SU-DHL-6 (cell line): ENCODE measurements around the gene MYBPC3.

Experiments used
- H2AFZ ChIP-seq: fragments of 200-600 bp; sonication (generic); 2 replicates; pipeline ENCODE4 v1.6.1; 2014; ENCODE audit warnings: low read depth, mild to moderate bottlenecking, moderate library complexity, mixed read lengths, antibody characterized with exemption, low read length; ENCODE audit not compliant: severe bottlenecking
- H3F3A ChIP-seq: fragments of 200-600 bp; shearing (Covaris generic); 2 replicates; pipeline ENCODE4 v1.6.0; 2016; ENCODE audit warnings: antibody characterized with exemption, mild to moderate bottlenecking; ENCODE audit not compliant: insufficient read depth
- H3K27ac ChIP-seq: fragments of 200-600 bp; sonication (generic); 2 replicates; pipeline ENCODE4 v1.5.1; 2016; ENCODE audit warnings: low read depth, mild to moderate bottlenecking, low read length, moderate library complexity, mixed read lengths
- H3K27me3 ChIP-seq: fragments of 200-600 bp; sonication (generic), shearing (Covaris generic); 2 replicates; pipeline ENCODE4 v1.6.0; 2014; ENCODE audit warnings: mild to moderate bottlenecking, low read length
- H3K36me3 ChIP-seq: fragments of 200-600 bp; sonication (generic); 2 replicates; pipeline ENCODE4 v1.6.1; 2014; ENCODE audit warnings: mild to moderate bottlenecking, low read length, mixed read lengths
- H3K4me2 ChIP-seq: fragments of 300-600, 200-600 bp; shearing (Covaris generic), sonication (generic); 2 replicates; pipeline ENCODE4 v1.6.0; 2014; ENCODE audit warnings: low read length, low read depth, mild to moderate bottlenecking; ENCODE audit not compliant: poor library complexity, severe bottlenecking
- H3K4me3 ChIP-seq: fragments of 200-600 bp; sonication (generic); 2 replicates; pipeline ENCODE4 v1.5.1; 2014; ENCODE audit warnings: antibody characterized with exemption, low read length, mild to moderate bottlenecking, mixed read lengths; ENCODE audit not compliant: insufficient read depth, poor library complexity, severe bottlenecking
- H3K79me2 ChIP-seq: fragments of 200-600 bp; sonication (generic); 2 replicates; pipeline ENCODE4 v1.6.1; 2014; ENCODE audit warnings: mild to moderate bottlenecking, low read length, moderate library complexity; ENCODE audit not compliant: insufficient read depth
- H3K9ac ChIP-seq: fragments of 200-600 bp; sonication (generic); 2 replicates; pipeline ENCODE4 v1.7.0; 2014; ENCODE audit warnings: mild to moderate bottlenecking, low read length
- H3K9me2 ChIP-seq: fragments of 200-600 bp; sonication (generic); replicated peaks from 2 replicates; pipeline ENCODE4 v1.6.1; 2014; ENCODE audit warnings: low read length; ENCODE audit not compliant: insufficient read depth
- H3K9me3 ChIP-seq: fragments of 200-600 bp; sonication (generic); 2 replicates; pipeline ENCODE4 v1.6.1; 2014; ENCODE audit warnings: low read length, mixed read lengths; ENCODE audit not compliant: insufficient read depth
- H4K20me1 ChIP-seq: fragments of 200-600 bp; sonication (generic); 2 replicates; pipeline ENCODE4 v1.6.1; 2014; ENCODE audit warnings: low read depth, mild to moderate bottlenecking, antibody characterized with exemption, low read length, moderate library complexity, mixed read lengths
- EZH2phosphoT487 ChIP-seq: fragments of 200-600 bp; sonication (generic), shearing (Covaris generic); conservative IDR thresholded peaks from 2 replicates; pipeline ENCODE4 v1.6.1; 2018; ENCODE audit warnings: mild to moderate bottlenecking, antibody characterized with exemption, low read length, moderate library complexity, mixed read lengths
- TF ChIP-seq, protein P1 (sequence below): fragments of 200-600 bp; sonication (generic); IDR thresholded peaks from one replicate; pipeline ENCODE4 v1.5.1; 2017; ENCODE audit warnings: antibody characterized with exemption, mild to moderate bottlenecking, low read length, moderate library complexity; ENCODE audit not compliant: insufficient read depth, poor library complexity, severe bottlenecking

MYBPC3 gene

DNA sequence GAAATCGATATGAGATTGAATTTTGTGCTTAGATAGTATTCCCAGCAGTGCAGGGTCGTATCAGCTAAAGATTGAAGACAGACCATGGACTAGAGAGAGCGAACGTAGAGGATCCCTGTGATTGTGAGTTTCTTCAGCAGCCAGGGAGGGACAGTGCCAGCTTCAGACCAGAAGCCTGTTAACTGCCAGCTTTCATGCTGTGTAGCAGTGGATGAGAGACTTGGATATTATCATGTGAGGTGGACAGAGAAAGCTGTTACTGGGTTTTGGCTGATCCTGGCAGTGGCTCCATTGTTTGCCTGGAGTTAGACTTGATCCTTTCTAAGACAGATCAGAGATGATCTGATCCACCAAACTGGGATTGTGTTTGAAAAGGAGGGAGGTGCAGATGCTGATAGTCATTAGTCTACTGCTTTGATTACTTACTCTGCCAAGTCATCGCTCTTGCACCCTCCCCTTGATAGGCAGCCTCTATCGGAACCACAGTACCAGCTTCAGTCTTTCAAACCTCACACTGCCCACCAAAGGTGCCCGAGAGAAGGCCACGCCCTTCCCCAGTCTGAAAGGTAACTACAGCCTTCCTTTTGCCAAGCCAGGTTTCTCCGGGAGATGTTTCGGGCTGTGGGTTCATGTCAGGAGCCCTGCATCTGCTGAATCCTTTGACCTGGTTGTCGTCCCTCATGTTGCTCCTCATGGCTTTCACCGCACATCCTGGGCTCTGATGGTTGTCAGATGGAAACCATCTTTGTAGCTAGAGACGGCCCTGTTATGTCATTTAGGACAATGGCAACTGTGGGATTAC, 66.3 kb downstream of the MYBPC3 start:
- no peak overlapping the region for H3K4me3 ChIP-seq
- no peaks in the 10 kb centered on the region for H3K9me3 ChIP-seq
- peaks cover 4% of the 10 kb centered on the region; the same call in 1 of the 2 replicates for H3K36me3 ChIP-seq
- no peaks in the 10 kb centered on the region for H3K27me3 ChIP-seq
- H3K79me2 ChIP-seq, result no peaks in the 10 kb centered on the region
- H4K20me1 ChIP-seq, result no peaks in the 10 kb centered on the region
- no peaks in the 10 kb centered on the region for H3K9me2 ChIP-seq
- H3K27ac ChIP-seq, result no peak overlapping the region
- TF ChIP-seq, protein P1, sequence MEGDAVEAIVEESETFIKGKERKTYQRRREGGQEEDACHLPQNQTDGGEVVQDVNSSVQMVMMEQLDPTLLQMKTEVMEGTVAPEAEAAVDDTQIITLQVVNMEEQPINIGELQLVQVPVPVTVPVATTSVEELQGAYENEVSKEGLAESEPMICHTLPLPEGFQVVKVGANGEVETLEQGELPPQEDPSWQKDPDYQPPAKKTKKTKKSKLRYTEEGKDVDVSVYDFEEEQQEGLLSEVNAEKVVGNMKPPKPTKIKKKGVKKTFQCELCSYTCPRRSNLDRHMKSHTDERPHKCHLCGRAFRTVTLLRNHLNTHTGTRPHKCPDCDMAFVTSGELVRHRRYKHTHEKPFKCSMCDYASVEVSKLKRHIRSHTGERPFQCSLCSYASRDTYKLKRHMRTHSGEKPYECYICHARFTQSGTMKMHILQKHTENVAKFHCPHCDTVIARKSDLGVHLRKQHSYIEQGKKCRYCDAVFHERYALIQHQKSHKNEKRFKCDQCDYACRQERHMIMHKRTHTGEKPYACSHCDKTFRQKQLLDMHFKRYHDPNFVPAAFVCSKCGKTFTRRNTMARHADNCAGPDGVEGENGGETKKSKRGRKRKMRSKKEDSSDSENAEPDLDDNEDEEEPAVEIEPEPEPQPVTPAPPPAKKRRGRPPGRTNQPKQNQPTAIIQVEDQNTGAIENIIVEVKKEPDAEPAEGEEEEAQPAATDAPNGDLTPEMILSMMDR, result no peak
- no peak for TF ChIP-seq EZH2phosphoT487
- no peak overlapping the region for H3K9ac ChIP-seq
- H3F3A ChIP-seq, result no peaks in the 10 kb centered on the region
- H2AFZ ChIP-seq, result no peak overlapping the region
- H3K4me2 ChIP-seq, result no peak overlapping the region

DNA sequence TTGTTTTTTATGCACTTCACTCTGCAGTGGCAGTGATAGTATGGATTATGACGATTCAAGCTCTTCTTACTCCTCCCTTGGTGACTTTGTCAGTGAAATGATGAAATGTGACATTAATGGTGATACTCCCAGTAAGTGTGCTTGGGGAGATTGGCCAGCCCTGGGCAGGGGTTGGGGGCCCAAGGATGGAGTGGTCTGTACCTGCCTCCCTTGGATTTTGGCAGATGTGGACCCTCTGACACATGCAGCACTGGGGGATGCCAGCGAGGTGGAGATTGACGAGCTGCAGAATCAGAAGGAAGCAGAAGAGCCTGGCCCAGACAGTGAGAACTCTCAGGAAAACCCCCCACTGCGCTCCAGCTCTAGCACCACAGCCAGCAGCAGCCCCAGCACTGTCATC, 68.4 kb downstream of the MYBPC3 start:
- H3K4me3 ChIP-seq, result no peak overlapping the region
- no peaks in the 10 kb centered on the region for H3K9me3 ChIP-seq
- H3K27me3 ChIP-seq, result no peaks in the 10 kb centered on the region
- H3K36me3 ChIP-seq, result peaks cover 4% of the 10 kb centered on the region; the same call in 1 of the 2 replicates
- H4K20me1 ChIP-seq, result no peaks in the 10 kb centered on the region
- H3K9ac ChIP-seq, result no peak overlapping the region
- TF ChIP-seq, protein P1, result no peak
- TF ChIP-seq EZH2phosphoT487, result no peak
- H3K4me2 ChIP-seq, result no peak overlapping the region
- H3K79me2 ChIP-seq, result no peaks in the 10 kb centered on the region
- H3K9me2 ChIP-seq, result no peaks in the 10 kb centered on the region
- H3K27ac ChIP-seq, result no peak overlapping the region
- no peaks in the 10 kb centered on the region for H3F3A ChIP-seq
- no peak overlapping the region for H2AFZ ChIP-seq

GRCh38 chr11:47282462-47282861, 70.0 kb downstream of the MYBPC3 start:
- no peak for TF ChIP-seq EZH2phosphoT487
- TF ChIP-seq, protein P1, result no peak
- no peaks in the 10 kb centered on the region for H3K9me3 ChIP-seq

More at GRCh38 chr11:47282462-47282861, 70.0 kb downstream of the MYBPC3 start:
- Histone ChIP-seq H2AFZ (no peak overlapping the region), H3F3A (peaks cover 4% of the 10 kb centered on the region; the same call in 1 of the 2 replicates), H3K9me2 (no peaks in the 10 kb centered on the region), H3K79me2 (no peaks in the 10 kb centered on the region), H4K20me1 (no peaks in the 10 kb centered on the region), H3K4me3 (no peak overlapping the region), H3K4me2 (no peak overlapping the region), H3K27me3 (no peaks in the 10 kb centered on the region), H3K27ac (no peak overlapping the region), H3K36me3 (peaks cover 16% of the 10 kb centered on the region; the same call in 1 of the 2 replicates), H3K9ac (no peak overlapping the region)
